Natural killer cell (primary cell): Measurements from ENCODE around the gene SLC39A11. TPM values are rescaled to one million over a fixed set of nuclear protein-coding genes. Genes with fewer than 3 reads are reported as not detected.

Experiments
- ATAC-seq, 3 donors: fragments of 150-1000 bp in 2 of 3; fragments of 200-7000 bp in 1 of 3; cut with Tn5 transposase; 1 replicate in 1 of 3; 2 replicates in 2 of 3; pipeline ENCODE4 v1.10.0; 2021; ENCODE audit warnings: mild to moderate bottlenecking in 2 of 3, moderate library complexity in 2 of 3
- DNase-seq, 2 donors: peaks; one replicate each; pipeline versions ENCODE4 v3.0.0 to v3.0.0-alpha.2; 2013 to 2021; ENCODE audit warnings: mixed read lengths in 1 of 2
- H3K27ac ChIP-seq: one replicate; pipeline ENCODE4 v1.5.1; 2013; ENCODE audit warnings: mild to moderate bottlenecking, low read length
- H3K27me3 ChIP-seq: one replicate; pipeline ENCODE4 v1.6.1; 2013; ENCODE audit warnings: low read length; ENCODE audit not compliant: control insufficient read depth, insufficient read depth
- H3K36me3 ChIP-seq: one replicate; pipeline ENCODE4 v1.6.1; 2013; ENCODE audit warnings: low read length; ENCODE audit not compliant: control insufficient read depth, insufficient read depth
- H3K4me1 ChIP-seq: one replicate; pipeline ENCODE4 v1.6.1; 2013; ENCODE audit warnings: low read length; ENCODE audit not compliant: control insufficient read depth, insufficient read depth
- H3K4me3 ChIP-seq: one replicate; pipeline ENCODE4 v1.5.1; 2013; ENCODE audit warnings: low read length
- H3K9me3 ChIP-seq: one replicate; pipeline ENCODE4 v1.6.1; 2013; ENCODE audit warnings: low read length; ENCODE audit not compliant: control insufficient read depth, insufficient read depth
- H3K27ac Mint-ChIP-seq, 2 donors: one replicate each; pipeline ENCODE4 v1.8.0; 2022; ENCODE audit warnings: mild to moderate bottlenecking in 2 of 2, mixed read lengths in 2 of 2, moderate library complexity in 1 of 2
- H3K27me3 Mint-ChIP-seq, 2 donors: one replicate each; pipeline ENCODE4 v1.8.0; 2022; ENCODE audit warnings: low read depth in 2 of 2, mixed read lengths in 2 of 2
- H3K36me3 Mint-ChIP-seq: one replicate; pipeline ENCODE4 v1.8.0; 2022; ENCODE audit warnings: mixed read lengths
- H3K4me1 Mint-ChIP-seq, 2 donors: one replicate each; pipeline ENCODE4 v1.8.0; 2022; ENCODE audit warnings: mixed read lengths in 2 of 2
- H3K4me3 Mint-ChIP-seq: one replicate; pipeline ENCODE4 v1.8.0; 2022; ENCODE audit warnings: mild to moderate bottlenecking, moderate library complexity, mixed read lengths
- H3K9me3 Mint-ChIP-seq, 2 donors: one replicate each; pipeline ENCODE4 v1.8.0; 2022; ENCODE audit warnings: mixed read lengths in 2 of 2
- CTCF ChIP-seq: fragments of 200-600 bp; IDR thresholded peaks from one replicate; pipeline ENCODE4 v1.8.0; 2022; ENCODE audit warnings: antibody characterized with exemption
- WGBS: methylation state at CpG from one replicate; pipeline ENCODE4 v1.1.7; 2013; ENCODE audit warnings: missing lambda C conversion rate; ENCODE audit not compliant: insufficient coverage; 5-methylcytosine and 5-hydroxymethylcytosine counted together
- intact Hi-C: fragments of 100-400 bp; cut with micrococcal nuclease; formaldehyde crosslinking; loops from one replicate; pipeline ENCODE4 v1.14.2; 2022
- total RNA-seq, 4 donors: library from RNA; stranded (reverse); fragments of 120-200 nt in 1 of 4; gene quantifications; one replicate each; pipeline versions ENCODE4 v1.2.3 to v1.2.4, GENCODE V29; 2013 to 2022

SLC39A11 gene
- total RNA-seq, 3 donors from 2014 or later (not counting 1 experiment from before 2014, with no cell fraction given): 32.6 to 44.9 (median 39.4) TPM

- Mint-ChIP-seq H3K36me3 (no peaks in the 10 kb centered on the region), H3K27me3 (peaks cover 33 to 37% of the 10 kb centered on the region in 2 donors), H3K9me3 (no peaks in the 10 kb centered on the region), H3K4me3 (no peak overlapping the region), H3K4me1 (peaks cover 8 to 10% of the 10 kb centered on the region in 2 donors), H3K27ac (no peak overlapping the region)
- Histone ChIP-seq H3K9me3 (no peaks in the 10 kb centered on the region), H3K4me1 (peaks cover 10% of the 10 kb centered on the region), H3K4me3 (no peak overlapping the region), H3K36me3 (no peaks in the 10 kb centered on the region), H3K27ac (no peak overlapping the region), H3K27me3 (no peaks in the 10 kb centered on the region)
- intact Hi-C loops: no loop called here
- TF ChIP-seq CTCF: no peak
- DNase-seq (no peak), ATAC-seq (no peak)
- 26% methylated on average over 18 of the region's 20 CpGs for WGBS
These were observed 477.4 kb downstream of the SLC39A11 start for GRCh38 chr17:72614871-72615626.

GRCh38 chr17:72614476-72614870 lies 478.0 kb downstream of the SLC39A11 start:
- intact Hi-C loops: no loop called here
- DNase-seq (no peak), ATAC-seq (no peak)
- no peak for TF ChIP-seq CTCF
- Mint-ChIP-seq H3K27me3 (peaks cover 27 to 33% of the 10 kb centered on the region in 2 donors), H3K36me3 (no peaks in the 10 kb centered on the region), H3K27ac (no peak overlapping the region), H3K4me3 (no peak overlapping the region), H3K4me1 (peaks cover 8 to 10% of the 10 kb centered on the region in 2 donors), H3K9me3 (no peaks in the 10 kb centered on the region)
- Histone ChIP-seq H3K27ac (no peak overlapping the region), H3K4me3 (no peak overlapping the region), H3K4me1 (peaks cover 10% of the 10 kb centered on the region), H3K27me3 (no peaks in the 10 kb centered on the region), H3K36me3 (no peaks in the 10 kb centered on the region), H3K9me3 (no peaks in the 10 kb centered on the region)
- WGBS: 88% methylated on average over 4 of the region's 4 CpGs

- intact Hi-C loops: no loop called here
- no peaks in the 10 kb centered on the region for H3K36me3 ChIP-seq
- H3K27ac Mint-ChIP-seq: no peak overlapping the region
- H3K4me1 ChIP-seq: peaks cover 10% of the 10 kb centered on the region
- WGBS: 65% methylated on average over 3 of the region's 3 CpGs
- no peak for ATAC-seq
- no peak for TF ChIP-seq CTCF
- H3K27ac ChIP-seq: no peak overlapping the region
- no peak overlapping the region for H3K4me3 Mint-ChIP-seq
- H3K4me1 Mint-ChIP-seq: peaks cover 8 to 10% of the 10 kb centered on the region in 2 donors
- no peaks in the 10 kb centered on the region for H3K9me3 ChIP-seq
- H3K9me3 Mint-ChIP-seq: no peaks in the 10 kb centered on the region
- H3K27me3 Mint-ChIP-seq: peaks cover 24 to 29% of the 10 kb centered on the region in 2 donors
- no peaks in the 10 kb centered on the region for H3K27me3 ChIP-seq
- DNase-seq: no peak
- H3K36me3 Mint-ChIP-seq: no peaks in the 10 kb centered on the region
- H3K4me3 ChIP-seq: no peak overlapping the region
These were observed 478.6 kb downstream of the SLC39A11 start for GRCh38 chr17:72613806-72614292.
